HepG2 (cell line): ENCODE measurements around the gene BAIAP2L1. TPM values are rescaled to one million over a fixed set of nuclear protein-coding genes. Genes with fewer than 3 reads are reported as not detected.

Experiments
- ATAC-seq: fragments of 200-7000 bp; cut with Tn5 transposase; 3 replicates; pipeline ENCODE4 v1.9.1; 2020; ENCODE audit warnings: mild to moderate bottlenecking, moderate library complexity
- BruUV-seq: library from RNA; stranded (reverse); fragments of 400-500 nt; replicated peaks from 2 replicates; lab custom pipeline; 2021; lab: Mats Ljungman, UMichigan
- CTCF ChIA-PET: fragments of 300-600 bp; formaldehyde crosslinking; extraction: SDS; loops from one replicate; lab custom pipeline; 2021; ENCODE audit warnings: low total read pairs, inconsistent platforms, low intra/inter-chr PET ratio; lab: Yijun Ruan, JAX
- POLR2A ChIA-PET: fragments of 350-600 bp; sonication (Branson Sonifier 250); formaldehyde crosslinking; loops from one replicate; lab custom pipeline; 2020; ENCODE audit warnings: antibody characterized with exemption, inconsistent platforms; lab: Yijun Ruan, JAX
- DNase-seq: peaks from one replicate; pipeline ENCODE4 v3.0.0-alpha.2; 2015; ENCODE audit warnings: low spot score
- FAIRE-seq: peaks from 3 replicates; lab custom pipeline; 2011; peaks lifted over from hg19 to GRCh38; lab: Jason Lieb, UNC
- H2AFZ ChIP-seq: one replicate; pipeline ENCODE4 v1.6.1; 2011; ENCODE audit warnings: low read length, inconsistent platforms
- H3K27ac ChIP-seq: fragments of 300-600 bp; 3 replicates; pipeline ENCODE4 v1.8.0; 2011; ENCODE audit warnings: mixed run types, mild to moderate bottlenecking, mixed read lengths, low read length, inconsistent platforms; ENCODE audit not compliant: insufficient read depth; ENCODE audit errors: extremely low read length
- H3K27me3 ChIP-seq, 2 experiments: fragments of 200-600 bp in 1 of 2; 2 replicates in 1 of 2; 3 replicates in 1 of 2; pipeline versions ENCODE4 v1.6.0 to v1.8.0; 2011; ENCODE audit warnings: low read length in 2 of 2, mild to moderate bottlenecking in 2 of 2, moderate library complexity in 2 of 2, inconsistent platforms in 1 of 2; ENCODE audit not compliant: insufficient read depth in 2 of 2, control insufficient read depth in 1 of 2
- H3K36me3 ChIP-seq, 2 experiments: fragments of 200-600 bp in 1 of 2; replicated peaks in 1 of 2; 2 replicates in 1 of 2; 3 replicates in 1 of 2; pipeline versions ENCODE4 v1.5.1 to v1.8.0; 2011; ENCODE audit warnings: low read length in 2 of 2, inconsistent platforms in 1 of 2; ENCODE audit not compliant: insufficient read depth in 2 of 2, control insufficient read depth in 1 of 2
- H3K4me1 ChIP-seq: 2 replicates; pipeline ENCODE4 v1.5.1; 2012; ENCODE audit warnings: low read length, inconsistent platforms; ENCODE audit not compliant: insufficient read depth
- H3K4me2 ChIP-seq: 2 replicates; pipeline ENCODE4 v1.6.0; 2011; ENCODE audit warnings: low read depth, low read length, inconsistent platforms
- H3K4me3 ChIP-seq, 3 experiments: fragments of 200-600 bp in 1 of 3; sonication (generic), shearing (Covaris generic) in 1 of 3; replicated peaks in 1 of 3; 2 replicates each; pipeline ENCODE4 v1.5.1; 2011 to 2016; ENCODE audit warnings: low read length in 3 of 3, inconsistent platforms in 2 of 3, low read depth in 2 of 3, mild to moderate bottlenecking in 2 of 3, control low read depth in 1 of 3, mixed read lengths in 1 of 3; ENCODE audit not compliant: insufficient read depth in 1 of 3
- H3K79me2 ChIP-seq: one replicate; pipeline ENCODE4 v1.6.1; 2011; ENCODE audit warnings: low read length, inconsistent platforms; ENCODE audit not compliant: insufficient read depth
- H3K9ac ChIP-seq: 2 replicates; pipeline ENCODE4 v1.6.0; 2011; ENCODE audit warnings: mild to moderate bottlenecking, low read depth, low read length, inconsistent platforms; ENCODE audit not compliant: insufficient read depth
- H3K9me3 ChIP-seq: 2 replicates; pipeline ENCODE4 v1.5.1; 2012; ENCODE audit warnings: mild to moderate bottlenecking, low read length
- H4K20me1 ChIP-seq: 2 replicates; pipeline ENCODE4 v1.6.0; 2011; ENCODE audit warnings: inconsistent platforms, mild to moderate bottlenecking, low read length, moderate library complexity; ENCODE audit not compliant: insufficient read depth
- AHDC1 ChIP-seq: sonication (generic); formaldehyde crosslinking; IDR thresholded peaks from 2 replicates; pipeline ENCODE4 v1.5.1; 2020; ENCODE audit warnings: mild to moderate bottlenecking, missing genetic modification reagents, borderline replicate concordance
- CREM ChIP-seq, 2 experiments: sonication (generic) in 1 of 2; formaldehyde crosslinking in 1 of 2; IDR thresholded peaks; 2 replicates each; pipeline versions ENCODE4 v1.4.0 to v1.6.1; 2016 to 2020; ENCODE audit warnings: antibody characterized with exemption in 1 of 2, mild to moderate bottlenecking in 1 of 2, missing genetic modification reagents in 1 of 2
- KAT7 ChIP-seq: IDR thresholded peaks from 2 replicates; pipeline ENCODE4 v1.6.1; 2018; ENCODE audit warnings: borderline replicate concordance, missing compliant biosample characterization
- MED13 ChIP-seq: sonication (generic); formaldehyde crosslinking; IDR thresholded peaks from 2 replicates; pipeline ENCODE4 v1.5.0; 2020; ENCODE audit warnings: missing genetic modification reagents
- NONO ChIP-seq, 2 experiments: fragments of 450-650 bp in 1 of 2; sonication (generic) in 1 of 2; formaldehyde crosslinking in 1 of 2; IDR thresholded peaks in 1 of 2; conservative IDR thresholded peaks in 1 of 2; 2 replicates each; pipeline versions ENCODE4 v1.6.1 to v1.8.0; 2017 to 2022; ENCODE audit warnings: mild to moderate bottlenecking in 1 of 2, missing genetic modification reagents in 1 of 2, moderate library complexity in 1 of 2
- UBTF ChIP-seq: sonication (generic); formaldehyde crosslinking; IDR thresholded peaks from 2 replicates; pipeline ENCODE4 v1.4.0; 2020; ENCODE audit warnings: mild to moderate bottlenecking, missing genetic modification reagents
- ZBTB1 ChIP-seq: sonication (generic); formaldehyde crosslinking; IDR thresholded peaks from 2 replicates; pipeline ENCODE4 v1.4.0; 2020; ENCODE audit warnings: missing genetic modification reagents, borderline replicate concordance
- ZSCAN22 ChIP-seq: sonication (generic); formaldehyde crosslinking; IDR thresholded peaks from 2 replicates; pipeline ENCODE4 v1.4.0; 2020; ENCODE audit warnings: mild to moderate bottlenecking, missing genetic modification reagents
- whole genome bisulfite sequencing: methylation state at CpG from one replicate; pipeline ENCODE4 v1.1.6; 2017; ENCODE audit warnings: low lambda C conversion rate; 5-methylcytosine and 5-hydroxymethylcytosine counted together
- in situ Hi-C: cut with HindIII; loops from 2 replicates; pipeline ENCODE4 v1.10.0; 2017; ENCODE audit warnings: low pct_unique_long_range_greater_than_20kb; ENCODE audit not compliant: extremely low pct_ligation_motif_present
- intact Hi-C: fragments of 100-400 bp; cut with micrococcal nuclease; formaldehyde crosslinking; loops from one replicate; pipeline ENCODE4 v1.10.0; 2022; ENCODE audit not compliant: unreplicated experiment
- polyA plus RNA-seq, 8 experiments: library from polyadenylated mRNA; depleted of rRNA in 3 of 8; stranded (reverse) in 7 of 8; unstranded in 1 of 8; fragments of >200 nt; fragmentation: Illumina TruSeq in 4 of 8; extraction: Trizol in 4 of 8; gene quantifications; 2 replicates each; pipeline versions ENCODE4 v1.2.1 to v1.2.3, GENCODE V29; 2011 to 2016; ENCODE audit warnings: low read depth in 4 of 8, missing spikeins in 1 of 8, mixed read lengths in 1 of 8; ENCODE audit not compliant: insufficient read depth in 1 of 8
- total RNA-seq, 5 experiments: library from RNA; depleted of rRNA; stranded (reverse); fragments of >200 nt; fragmentation: Illumina TruSeq; extraction: Trizol; gene quantifications; 2 replicates each; pipeline ENCODE4 v1.2.3, GENCODE V29; 2016; ENCODE audit warnings: low read depth in 1 of 5
- TF ChIP-seq, protein P1 (sequence below): sonication (generic); formaldehyde crosslinking; conservative IDR thresholded peaks from 2 replicates; pipeline ENCODE4 v1.5.0; 2020; ENCODE audit warnings: missing genetic modification reagents
- TF ChIP-seq, protein P2 (sequence below): sonication (generic); formaldehyde crosslinking; IDR thresholded peaks from 2 replicates; pipeline ENCODE4 v1.8.1; 2023; ENCODE audit warnings: mild to moderate bottlenecking, missing genetic modification reagents, borderline replicate concordance
- TF ChIP-seq, protein P3 (sequence below): sonication (generic); formaldehyde crosslinking; IDR thresholded peaks from 2 replicates; pipeline ENCODE4 v1.4.0; 2020; ENCODE audit warnings: missing genetic modification reagents, borderline replicate concordance

Gene BAIAP2L1
- total and polyA plus RNA-seq, 2 of the 13 experiments (the other 11 are each of a cell fraction or from before 2014, with no cell fraction given): 13.0 to 21.5 TPM

DNA sequence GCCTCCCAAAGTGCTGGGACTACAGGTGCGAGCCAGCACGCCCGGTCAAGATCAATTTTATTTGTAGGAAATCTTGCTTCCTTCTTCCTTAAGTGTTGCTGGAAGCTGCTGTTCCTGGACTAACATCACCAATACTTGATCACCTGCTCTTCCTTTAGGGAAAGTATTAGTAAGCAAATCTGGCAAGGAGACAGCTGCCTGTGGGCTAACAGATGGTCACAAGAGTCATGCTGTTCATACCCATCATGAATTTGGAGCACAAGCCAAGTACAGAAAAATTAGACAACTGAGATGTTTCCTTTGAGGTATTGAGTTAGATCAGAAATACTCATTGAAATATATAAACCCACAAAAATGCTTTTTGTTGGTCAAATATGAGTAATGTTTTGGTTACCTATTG lies 27.9 kb downstream of the BAIAP2L1 start:
- no peak for ATAC-seq
- no peak overlapping the region for H2AFZ ChIP-seq
- TF ChIP-seq UBTF (CRISPR knock-in tag) (no peak), CREM (IDR thresholded peaks at IDR 0.05) (no peak), CREM (CRISPR knock-in tag; IDR thresholded peaks at IDR 0.05) (no peak), ZBTB1 (CRISPR knock-in tag) (no peak), ZSCAN22 (no peak), NONO (IDR thresholded peaks at IDR 0.05) (no peak), NONO (CRISPR knock-in tag; conservative IDR thresholded peaks at IDR 0.05) (no peak), KAT7 (no peak), AHDC1 (no peak), MED13 (CRISPR knock-in tag) (no peak)
- TF ChIP-seq, protein P1, sequence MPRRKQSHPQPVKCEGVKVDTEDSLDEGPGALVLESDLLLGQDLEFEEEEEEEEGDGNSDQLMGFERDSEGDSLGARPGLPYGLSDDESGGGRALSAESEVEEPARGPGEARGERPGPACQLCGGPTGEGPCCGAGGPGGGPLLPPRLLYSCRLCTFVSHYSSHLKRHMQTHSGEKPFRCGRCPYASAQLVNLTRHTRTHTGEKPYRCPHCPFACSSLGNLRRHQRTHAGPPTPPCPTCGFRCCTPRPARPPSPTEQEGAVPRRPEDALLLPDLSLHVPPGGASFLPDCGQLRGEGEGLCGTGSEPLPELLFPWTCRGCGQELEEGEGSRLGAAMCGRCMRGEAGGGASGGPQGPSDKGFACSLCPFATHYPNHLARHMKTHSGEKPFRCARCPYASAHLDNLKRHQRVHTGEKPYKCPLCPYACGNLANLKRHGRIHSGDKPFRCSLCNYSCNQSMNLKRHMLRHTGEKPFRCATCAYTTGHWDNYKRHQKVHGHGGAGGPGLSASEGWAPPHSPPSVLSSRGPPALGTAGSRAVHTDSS (CRISPR knock-in tag): no peak
- TF ChIP-seq, protein P2, sequence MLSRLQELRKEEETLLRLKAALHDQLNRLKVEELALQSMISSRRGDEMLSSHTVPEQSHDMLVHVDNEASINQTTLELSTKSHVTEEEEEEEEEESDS: no peak
- TF ChIP-seq, protein P3, sequence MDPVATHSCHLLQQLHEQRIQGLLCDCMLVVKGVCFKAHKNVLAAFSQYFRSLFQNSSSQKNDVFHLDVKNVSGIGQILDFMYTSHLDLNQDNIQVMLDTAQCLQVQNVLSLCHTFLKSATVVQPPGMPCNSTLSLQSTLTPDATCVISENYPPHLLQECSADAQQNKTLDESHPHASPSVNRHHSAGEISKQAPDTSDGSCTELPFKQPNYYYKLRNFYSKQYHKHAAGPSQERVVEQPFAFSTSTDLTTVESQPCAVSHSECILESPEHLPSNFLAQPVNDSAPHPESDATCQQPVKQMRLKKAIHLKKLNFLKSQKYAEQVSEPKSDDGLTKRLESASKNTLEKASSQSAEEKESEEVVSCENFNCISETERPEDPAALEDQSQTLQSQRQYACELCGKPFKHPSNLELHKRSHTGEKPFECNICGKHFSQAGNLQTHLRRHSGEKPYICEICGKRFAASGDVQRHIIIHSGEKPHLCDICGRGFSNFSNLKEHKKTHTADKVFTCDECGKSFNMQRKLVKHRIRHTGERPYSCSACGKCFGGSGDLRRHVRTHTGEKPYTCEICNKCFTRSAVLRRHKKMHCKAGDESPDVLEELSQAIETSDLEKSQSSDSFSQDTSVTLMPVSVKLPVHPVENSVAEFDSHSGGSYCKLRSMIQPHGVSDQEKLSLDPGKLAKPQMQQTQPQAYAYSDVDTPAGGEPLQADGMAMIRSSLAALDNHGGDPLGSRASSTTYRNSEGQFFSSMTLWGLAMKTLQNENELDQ (CRISPR knock-in tag): no peak

More for the DNA sequence above, 27.9 kb downstream of the BAIAP2L1 start:
- intact Hi-C loops: no loop called here
- Histone ChIP-seq H3K36me3 (no peaks in the 10 kb centered on the region; a peak in 1 of 5 replicates), H3K9me3 (no peaks in the 10 kb centered on the region), H3K4me3 (no peak overlapping the region), H3K79me2 (peaks cover 9% of the 10 kb centered on the region), H3K27ac (no peak overlapping the region), H4K20me1 (no peaks in the 10 kb centered on the region), H3K4me1 (no peaks in the 10 kb centered on the region), H3K9ac (no peak overlapping the region), H3K27me3 (no peaks in the 10 kb centered on the region), H3K4me2 (no peak overlapping the region)
- ChIA-PET CTCF (no interaction called here), POLR2A (interaction anchor here (0.8 to 1.3 kb wide), 2 partner anchors 28 to 44 kb away, joined by 3 read pairs; partner anchors contain the start of gene BAIAP2L1)
- FAIRE-seq: no peak
- in situ Hi-C loops: no loop called here
- 100% methylated on average over 3 of the region's 3 CpGs for WGBS
- DNase-seq: no peak
- no TSS peak for BruUV-seq
